Measurements from ENCODE around the gene TBK1. TPM values are rescaled to one million over a fixed set of nuclear protein-coding genes. Genes with fewer than 3 reads are reported as not detected.

Gene TBK1
- total RNA-seq, 1 experiment from 2014 or later: 23.6 TPM

DNA sequence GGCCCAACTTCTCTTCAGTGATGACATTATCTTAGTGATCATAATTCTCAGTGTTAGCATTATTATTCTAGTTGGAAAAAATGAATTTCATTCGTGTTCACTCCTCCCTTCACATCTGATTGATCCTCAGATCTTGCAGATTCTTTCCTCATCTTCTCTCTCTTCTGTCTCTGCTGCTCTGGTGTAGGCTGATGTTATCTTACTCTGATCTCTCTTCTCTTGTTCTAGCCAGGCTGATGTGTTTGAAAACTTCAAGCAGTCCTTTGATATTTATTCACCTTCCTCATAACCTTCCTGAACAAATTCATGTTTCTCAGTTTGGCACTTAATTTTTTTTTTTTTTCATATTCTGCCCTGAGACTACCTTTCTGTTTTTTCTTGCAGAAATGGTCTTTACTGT lies 5.6 kb upstream of the TBK1 start:
- no peak overlapping the region for H3K23ac ChIP-seq (ENCODE audit: insufficient read length, low read depth, low read length)
- H3K4ac ChIP-seq (ENCODE audit: low read depth, low read length): no peak overlapping the region
- H3K9ac ChIP-seq (ENCODE audit: extremely low read depth, insufficient read length, low read length): no peak overlapping the region
- H2BK20ac ChIP-seq (ENCODE audit: low read depth, low read length, poor library complexity, severe bottlenecking): no peak overlapping the region
- no peak overlapping the region for H4K8ac ChIP-seq (replicated peaks; ENCODE audit: insufficient read length, low read depth, low read length)
- no peak overlapping the region for H4K91ac ChIP-seq (ENCODE audit: insufficient read length, low read depth, low read length)
- H3K79me1 ChIP-seq (ENCODE audit: insufficient read depth, low read depth, low read length, poor library complexity, severe bottlenecking): no peaks in the 10 kb centered on the region
- H3K4me1 ChIP-seq (ENCODE audit: insufficient read depth, low read length): no peaks in the 10 kb centered on the region
- Mint-ChIP-seq H3K36me3 (ENCODE audit: insufficient read depth in 1 of 3, low read depth in 3 of 3) (peaks cover 30 to 70% (median 62%) of the 10 kb centered on the region in 3 experiments), H3K9me3 (no peaks in the 10 kb centered on the region), H3K4me1 (peaks cover 12 to 13% of the 10 kb centered on the region in 2 experiments), H3K27me3 (ENCODE audit: low read depth) (no peaks in the 10 kb centered on the region; the same call in 1 of the 2 replicates), H3K27ac (0 out of 7 replicates have a peak overlapping the region, but pooled peaks of 1 of the 3 experiments have one; percentile 1), H3K4me3 (no peak overlapping the region)
- H3K56ac ChIP-seq (ENCODE audit: insufficient read length, low read depth, low read length): no peak overlapping the region
- H3K18ac ChIP-seq (ENCODE audit: insufficient read length, low read depth, low read length): no peak overlapping the region
- no peak overlapping the region for H2AK5ac ChIP-seq (ENCODE audit: insufficient read length, low read length)
- H2BK5ac ChIP-seq (ENCODE audit: insufficient read length, low read length): no peak overlapping the region
- no peak overlapping the region for H3T11ph ChIP-seq (ENCODE audit: low read length)
- H2BK12ac ChIP-seq (ENCODE audit: insufficient read length, low read depth, low read length): no peak overlapping the region
- peaks cover 2% of the 10 kb centered on the region for H3K23me2 ChIP-seq (ENCODE audit: insufficient read length, low read depth, low read length, poor library complexity, severe bottlenecking)
- no peak overlapping the region for H3K27ac ChIP-seq (ENCODE audit: insufficient read length, low read depth, low read length)
- WGBS (ENCODE audit: extremely low coverage, insufficient read length, low lambda C conversion rate): no CpG with 5 or more reads among the region's 1 CpG
- H2BK120ac ChIP-seq (ENCODE audit: low read depth, low read length, poor library complexity, severe bottlenecking): no peak overlapping the region
- no peaks in the 10 kb centered on the region for H3K79me2 ChIP-seq (ENCODE audit: insufficient read depth, low read length)
- no peaks in the 10 kb centered on the region for H3K27me3 ChIP-seq (ENCODE audit: insufficient read depth, low read length)
- no peak overlapping the region for H3K4me2 ChIP-seq (ENCODE audit: insufficient read depth, insufficient read length, low read length)
- no peak overlapping the region for H4K5ac ChIP-seq (ENCODE audit: insufficient read length, low read depth, low read length)
- no peaks in the 10 kb centered on the region for H4K20me1 ChIP-seq (ENCODE audit: control insufficient read depth, insufficient read depth, insufficient read length)
- TF ChIP-seq, protein P1, sequence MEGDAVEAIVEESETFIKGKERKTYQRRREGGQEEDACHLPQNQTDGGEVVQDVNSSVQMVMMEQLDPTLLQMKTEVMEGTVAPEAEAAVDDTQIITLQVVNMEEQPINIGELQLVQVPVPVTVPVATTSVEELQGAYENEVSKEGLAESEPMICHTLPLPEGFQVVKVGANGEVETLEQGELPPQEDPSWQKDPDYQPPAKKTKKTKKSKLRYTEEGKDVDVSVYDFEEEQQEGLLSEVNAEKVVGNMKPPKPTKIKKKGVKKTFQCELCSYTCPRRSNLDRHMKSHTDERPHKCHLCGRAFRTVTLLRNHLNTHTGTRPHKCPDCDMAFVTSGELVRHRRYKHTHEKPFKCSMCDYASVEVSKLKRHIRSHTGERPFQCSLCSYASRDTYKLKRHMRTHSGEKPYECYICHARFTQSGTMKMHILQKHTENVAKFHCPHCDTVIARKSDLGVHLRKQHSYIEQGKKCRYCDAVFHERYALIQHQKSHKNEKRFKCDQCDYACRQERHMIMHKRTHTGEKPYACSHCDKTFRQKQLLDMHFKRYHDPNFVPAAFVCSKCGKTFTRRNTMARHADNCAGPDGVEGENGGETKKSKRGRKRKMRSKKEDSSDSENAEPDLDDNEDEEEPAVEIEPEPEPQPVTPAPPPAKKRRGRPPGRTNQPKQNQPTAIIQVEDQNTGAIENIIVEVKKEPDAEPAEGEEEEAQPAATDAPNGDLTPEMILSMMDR (conservative IDR thresholded peaks at IDR 0.05): no peak
- H2BK15ac ChIP-seq (ENCODE audit: low read depth, low read length): no peak overlapping the region
- H3K9me3 ChIP-seq (ENCODE audit: control insufficient read depth, low read depth, low read length): no peaks in the 10 kb centered on the region
- no peak for DNase-seq
- H3K14ac ChIP-seq (ENCODE audit: insufficient read depth, low read length): no peak overlapping the region
- no peak overlapping the region for H2AFZ ChIP-seq (ENCODE audit: low read length)
